Stimulated activated CD8-positive, alpha-beta memory T cell treated with anti-CD3 and anti-CD28 coated beads, Interleukin-7, amount 100 ng/mL, for 48 hours (primary cell): Measurements from ENCODE around the gene FAM81B.

Experiments
- DNase-seq, 2 donors: peaks; one replicate each; pipeline ENCODE4 v3.0.0-alpha.2; 2020; ENCODE audit warnings: low read depth in 1 of 2; ENCODE audit errors: extremely low read depth in 1 of 2

The FAM81B gene

GRCh38 chr5:95460665-95461064, 69.5 kb downstream of the FAM81B start:
- DNase-seq: no peak

DNA sequence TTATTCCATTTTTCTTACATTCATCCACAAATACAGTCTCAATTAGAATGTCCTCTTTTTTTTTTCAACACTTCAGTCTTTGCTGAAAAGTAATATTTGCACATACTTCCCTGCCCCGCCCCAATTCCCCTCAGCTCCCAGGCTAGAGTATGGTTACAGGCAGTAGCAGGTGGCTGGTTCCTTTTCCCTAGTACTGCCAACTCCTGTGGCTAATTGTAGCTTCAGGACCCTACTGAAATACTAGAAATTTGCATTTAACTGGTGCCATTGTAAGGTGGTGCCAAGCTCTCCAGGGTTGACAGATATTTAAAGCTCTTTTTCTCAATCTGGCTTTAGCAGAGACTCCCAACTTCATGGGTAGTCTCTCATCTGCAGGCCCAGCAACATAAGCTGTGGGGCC, 80.3 kb downstream of the FAM81B start:
- DNase-seq: no peak

DNA sequence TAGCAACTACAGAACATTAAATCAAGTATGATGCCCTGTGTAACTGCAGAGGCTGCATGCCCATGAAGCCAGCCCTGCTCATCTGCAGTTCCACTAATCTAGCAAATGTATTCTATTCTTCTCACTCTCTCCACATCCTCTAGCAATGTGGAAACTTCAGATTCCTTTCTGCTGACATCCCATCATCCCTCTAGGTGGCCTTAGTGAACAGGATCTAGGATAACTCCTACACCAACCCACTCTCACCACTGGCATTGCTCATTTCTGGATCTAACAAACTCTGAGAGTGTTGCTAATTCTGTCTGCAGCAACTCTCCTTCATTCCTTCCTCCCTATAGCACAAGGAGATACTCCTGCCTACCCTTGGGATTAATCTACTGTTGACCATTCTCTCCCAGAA, 80.8 kb downstream of the FAM81B start:
- no peak for DNase-seq

- DNase-seq: no peak
These were observed 93.3 kb downstream of the FAM81B start for GRCh38 chr5:95484421-95484820.

- DNase-seq: no peak
These were observed 95.0 kb downstream of the FAM81B start for GRCh38 chr5:95486191-95486590.

DNA sequence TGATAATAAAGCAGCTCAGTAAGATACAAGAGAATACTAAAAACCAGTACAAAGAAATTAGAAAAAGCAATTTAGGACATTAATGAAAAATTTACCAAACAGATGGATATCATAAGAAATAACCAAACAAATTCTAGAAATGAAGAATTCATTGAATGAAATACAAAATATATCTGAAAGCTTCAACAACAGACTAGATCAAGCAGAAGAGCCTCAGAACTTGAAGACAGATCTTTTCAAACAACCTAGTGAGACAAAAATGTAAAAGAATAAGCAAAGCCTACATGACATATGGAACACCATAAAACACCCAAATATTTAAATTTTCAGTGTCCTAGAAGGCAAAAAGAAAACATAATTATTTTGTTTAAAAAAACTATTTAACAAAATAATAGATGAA, 96.7 kb downstream of the FAM81B start:
- DNase-seq: no peak
